RWPE1 (cell line): ENCODE results near the gene RPS5.

Experiments
- CTCF ChIA-PET: fragments of 350-600 bp; sonication (Branson Sonifier 250); formaldehyde crosslinking; extraction: SDS; loops from one replicate; lab custom pipeline; 2021; lab: Yijun Ruan, JAX
- POLR2A ChIA-PET: fragments of 400-600 bp; formaldehyde crosslinking; extraction: SDS; loops from one replicate; lab custom pipeline; 2020; ENCODE audit warnings: antibody characterized with exemption; ENCODE audit not compliant: low non-redundant PET; lab: Yijun Ruan, JAX
- DNase-seq: peaks from one replicate; pipeline ENCODE4 v3.0.0; 2012; ENCODE audit warnings: low spot score
- H3K27ac ChIP-seq: fragments of 450-650 bp; 2 replicates; pipeline ENCODE4 v1.5.1; 2017
- TF ChIP-seq, protein P1 (sequence below): fragments of 450-650 bp; conservative IDR thresholded peaks from 2 replicates; pipeline ENCODE4 v1.5.1; 2017; ENCODE audit warnings: low read depth, mild to moderate bottlenecking

The RPS5 gene

GRCh38 chr19:58349590-58349989, 37.5 kb upstream of the RPS5 start:
- ChIA-PET POLR2A (interaction anchor here (1.1 kb wide), 1 partner anchor 54 kb away, joined by 3 read pairs; no protein-coding TSS in a partner anchor), CTCF (interaction anchor here (0.6 kb wide), 1 partner anchor 22 kb away, joined by 4 read pairs; no protein-coding TSS in a partner anchor)
- no peak for DNase-seq
- no peak overlapping the region for H3K27ac ChIP-seq
- TF ChIP-seq, protein P1, sequence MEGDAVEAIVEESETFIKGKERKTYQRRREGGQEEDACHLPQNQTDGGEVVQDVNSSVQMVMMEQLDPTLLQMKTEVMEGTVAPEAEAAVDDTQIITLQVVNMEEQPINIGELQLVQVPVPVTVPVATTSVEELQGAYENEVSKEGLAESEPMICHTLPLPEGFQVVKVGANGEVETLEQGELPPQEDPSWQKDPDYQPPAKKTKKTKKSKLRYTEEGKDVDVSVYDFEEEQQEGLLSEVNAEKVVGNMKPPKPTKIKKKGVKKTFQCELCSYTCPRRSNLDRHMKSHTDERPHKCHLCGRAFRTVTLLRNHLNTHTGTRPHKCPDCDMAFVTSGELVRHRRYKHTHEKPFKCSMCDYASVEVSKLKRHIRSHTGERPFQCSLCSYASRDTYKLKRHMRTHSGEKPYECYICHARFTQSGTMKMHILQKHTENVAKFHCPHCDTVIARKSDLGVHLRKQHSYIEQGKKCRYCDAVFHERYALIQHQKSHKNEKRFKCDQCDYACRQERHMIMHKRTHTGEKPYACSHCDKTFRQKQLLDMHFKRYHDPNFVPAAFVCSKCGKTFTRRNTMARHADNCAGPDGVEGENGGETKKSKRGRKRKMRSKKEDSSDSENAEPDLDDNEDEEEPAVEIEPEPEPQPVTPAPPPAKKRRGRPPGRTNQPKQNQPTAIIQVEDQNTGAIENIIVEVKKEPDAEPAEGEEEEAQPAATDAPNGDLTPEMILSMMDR = no peak

DNA sequence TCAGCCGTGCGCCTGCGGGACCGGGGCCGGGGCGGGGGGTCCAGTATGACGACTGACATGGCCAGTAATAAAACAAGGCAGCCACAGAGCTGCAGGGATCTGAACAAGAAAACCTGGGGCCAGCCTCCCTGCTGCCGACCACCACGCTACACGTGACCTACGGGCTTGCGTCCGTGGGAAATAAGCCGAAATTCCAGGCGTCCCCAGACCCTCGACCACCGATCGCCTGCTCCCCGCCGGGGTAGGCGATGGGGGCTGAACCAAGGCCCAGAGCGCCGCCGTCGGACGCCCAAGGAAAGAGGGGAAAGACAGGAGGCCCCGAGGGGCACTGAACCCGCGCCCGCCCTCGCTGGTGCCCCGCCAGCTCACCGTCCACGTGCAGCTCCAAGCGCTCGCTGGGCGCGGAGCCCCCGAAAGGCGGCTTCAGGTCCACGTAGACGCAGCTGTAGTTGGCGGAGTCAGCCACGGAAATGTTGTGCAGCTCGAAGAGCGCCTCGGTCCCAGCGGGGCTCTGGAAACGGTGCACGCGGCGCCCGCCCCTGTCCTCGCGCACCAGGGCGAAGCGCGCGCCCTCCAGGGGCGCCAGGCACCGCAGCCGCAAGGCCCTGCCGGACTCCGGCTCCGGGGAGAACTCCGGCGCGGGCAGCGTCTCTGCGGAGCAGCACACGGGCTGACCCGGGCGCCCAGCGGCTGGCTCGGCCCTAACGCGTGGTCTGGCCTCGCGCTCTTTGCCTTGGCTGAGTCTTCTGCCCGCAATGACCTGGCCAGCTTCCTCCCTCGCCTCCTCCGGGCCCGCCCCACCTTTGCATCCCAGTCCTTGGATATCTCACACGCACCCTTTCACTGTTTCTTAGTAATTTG, 36.8 kb upstream of the RPS5 start:
- DNase-seq = no peak
- CTCF ChIA-PET = interaction anchor here (0.6 to 0.7 kb wide), 2 partner anchors 22 to 168 kb away, joined by 3 to 4 read pairs; no protein-coding TSS in a partner anchor
- TF ChIP-seq, protein P1 = no peak
- H3K27ac ChIP-seq = no peak overlapping the region
- POLR2A ChIA-PET = interaction anchor here (1.1 kb wide), 1 partner anchor 53 kb away, joined by 3 read pairs; no protein-coding TSS in a partner anchor

DNA sequence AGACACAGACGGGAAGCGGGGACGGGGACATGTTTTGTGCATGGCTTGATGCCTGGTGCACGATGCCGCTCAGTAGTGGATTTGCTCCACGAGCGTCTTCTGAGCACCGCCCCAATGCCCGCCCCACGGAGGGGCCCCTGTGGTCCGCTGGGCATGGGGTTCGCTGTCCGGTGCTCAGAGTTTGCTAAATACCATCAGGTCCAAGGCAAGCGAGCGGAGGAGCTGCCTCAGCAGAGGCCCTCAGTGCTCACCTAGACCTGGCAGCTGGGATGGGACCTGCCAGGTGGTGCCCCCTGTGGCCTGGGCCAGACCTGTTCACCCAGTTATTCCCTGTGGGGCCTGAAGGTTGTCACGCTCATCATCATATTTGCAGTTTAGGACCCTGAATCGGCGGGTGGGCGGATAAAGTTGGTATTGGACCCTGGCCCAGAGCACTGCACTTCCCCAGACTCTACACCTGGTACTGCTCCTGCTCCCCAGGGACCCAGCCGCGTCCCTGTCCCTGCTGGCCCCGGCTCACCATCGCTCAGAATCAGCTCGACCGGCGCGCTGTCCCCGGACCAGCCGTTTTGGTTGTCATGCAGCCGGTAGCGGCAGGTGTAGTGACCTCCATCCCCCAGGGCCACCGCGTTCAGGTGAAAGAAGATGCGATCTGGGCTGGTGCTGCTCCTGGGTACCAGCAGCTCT, 36.1 kb upstream of the RPS5 start:
- TF ChIP-seq, protein P1 = no peak
- H3K27ac ChIP-seq = no peak overlapping the region
- ChIA-PET POLR2A (interaction anchor here (1.0 kb wide), 1 partner anchor 12 kb away, joined by 3 read pairs; the partner anchor contains the start of gene ZNF497), CTCF (no interaction called here)
- no peak for DNase-seq

- POLR2A ChIA-PET = interaction anchor here (1.0 kb wide), 1 partner anchor 11 kb away, joined by 3 read pairs; the partner anchor contains the start of gene ZNF497
- DNase-seq = no peak
- TF ChIP-seq, protein P1 = no peak
- CTCF ChIA-PET = interaction anchor here (0.6 kb wide), 1 partner anchor 167 kb away, joined by 4 read pairs; no protein-coding TSS in a partner anchor
- no peak overlapping the region for H3K27ac ChIP-seq
Measured at GRCh38 chr19:58351558-58351878, 35.6 kb upstream of the RPS5 start.

DNA sequence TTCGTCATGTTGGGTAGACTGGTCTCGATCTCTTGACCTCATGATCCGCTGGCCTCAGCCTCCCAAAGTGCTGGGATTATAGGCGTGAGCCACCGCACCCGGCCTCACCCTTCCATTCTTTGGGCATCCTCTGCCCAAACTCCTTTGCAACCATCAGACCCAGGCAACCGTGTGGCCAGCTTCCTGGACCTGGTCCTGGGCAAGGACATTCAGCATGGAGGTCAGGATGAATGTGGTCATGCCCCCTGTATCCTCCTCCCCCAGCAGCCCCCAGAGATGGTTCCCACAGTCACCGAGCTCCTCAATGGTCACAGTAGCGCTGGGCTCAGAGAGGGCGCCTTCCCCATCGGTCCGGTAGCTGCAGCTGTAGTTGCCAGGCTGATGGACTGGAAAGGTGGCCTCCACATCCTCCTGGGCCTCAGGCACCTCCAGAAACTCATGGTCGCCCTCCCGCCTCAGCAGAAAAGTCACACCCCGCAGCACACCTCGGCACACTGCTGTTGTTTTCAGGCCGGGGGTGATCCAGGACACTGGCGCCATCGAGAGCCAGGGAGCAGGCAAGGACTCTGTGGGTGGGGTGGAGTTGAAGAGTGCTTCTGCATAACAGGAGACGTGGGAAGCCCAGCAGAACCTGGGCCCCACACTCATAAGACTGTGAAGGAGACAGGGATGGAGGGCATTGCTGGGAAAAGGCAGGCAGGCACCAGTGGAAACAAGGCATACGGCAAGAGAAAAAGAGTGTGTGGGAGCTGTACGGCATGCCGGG, 34.9 kb upstream of the RPS5 start:
- TF ChIP-seq, protein P1 = no peak
- DNase-seq = no peak
- ChIA-PET POLR2A (interaction anchor here (0.6 to 1.0 kb wide), 2 partner anchors 11 kb away, joined by 3 to 4 read pairs; partner anchors contain the start of gene ZNF497), CTCF (interaction anchor here (0.6 kb wide), 1 partner anchor 167 kb away, joined by 4 read pairs; no protein-coding TSS in a partner anchor)
- H3K27ac ChIP-seq = no peak overlapping the region
